GM23248 (cell line): ENCODE data around the gene SETBP1. TPM values are rescaled to one million over a fixed set of nuclear protein-coding genes. Genes with fewer than 3 reads are reported as not detected.
A peak's percentile ranks its signal among the peaks of the same experiment; 100 is the strongest.

Experiments
- DNase-seq: peaks from one replicate; pipeline ENCODE4 v3.0.0-alpha.2; 2015
- H2AFZ ChIP-seq: fragments of 200-600 bp; sonication (generic); 2 replicates; pipeline ENCODE4 v1.6.1; 2016; ENCODE audit warnings: antibody characterized with exemption
- H3F3A ChIP-seq: fragments of 200-600 bp; sonication (generic); 2 replicates; pipeline ENCODE4 v1.6.1; 2016; ENCODE audit warnings: mild to moderate bottlenecking, antibody characterized with exemption, mixed run types; ENCODE audit not compliant: insufficient read depth
- H3K27ac ChIP-seq: fragments of 200-600 bp; sonication (generic); 2 replicates; pipeline ENCODE4 v1.5.1; 2016; ENCODE audit warnings: mild to moderate bottlenecking
- H3K27me3 ChIP-seq: fragments of 200-600 bp; sonication (generic); replicated peaks from 2 replicates; pipeline ENCODE4 v1.6.1; 2016; ENCODE audit warnings: mild to moderate bottlenecking; ENCODE audit not compliant: insufficient read depth
- H3K36me3 ChIP-seq: fragments of 200-600 bp; sonication (generic); 2 replicates; pipeline ENCODE4 v1.6.1; 2016; ENCODE audit warnings: low read depth, mild to moderate bottlenecking
- H3K4me1 ChIP-seq: fragments of 200-600 bp; sonication (generic); 2 replicates; pipeline ENCODE4 v1.6.1; 2016; ENCODE audit warnings: mild to moderate bottlenecking; ENCODE audit not compliant: insufficient read depth
- H3K4me2 ChIP-seq: fragments of 200-600 bp; sonication (generic); one replicate; pipeline ENCODE4 v1.6.1; 2016; ENCODE audit warnings: mild to moderate bottlenecking; ENCODE audit not compliant: unreplicated experiment
- H3K4me3 ChIP-seq: fragments of 200-600 bp; sonication (generic); 2 replicates; pipeline ENCODE4 v1.5.1; 2016; ENCODE audit warnings: mild to moderate bottlenecking
- H3K79me2 ChIP-seq: fragments of 200-600 bp; sonication (generic); 2 replicates; pipeline ENCODE4 v1.6.1; 2016; ENCODE audit warnings: mild to moderate bottlenecking; ENCODE audit not compliant: insufficient read depth
- H3K9ac ChIP-seq: fragments of 200-600 bp; sonication (generic); 2 replicates; pipeline ENCODE4 v1.6.1; 2016; ENCODE audit warnings: mild to moderate bottlenecking
- H3K9me2 ChIP-seq: fragments of 200-600 bp; sonication (generic); 2 replicates; pipeline ENCODE4 v1.6.1; 2016; ENCODE audit warnings: mixed run types, mild to moderate bottlenecking, moderate library complexity; ENCODE audit not compliant: insufficient read depth
- H3K9me3 ChIP-seq: fragments of 200-600 bp; sonication (generic); one replicate; pipeline ENCODE4 v1.6.1; 2017; ENCODE audit warnings: low read depth
- H4K20me1 ChIP-seq: fragments of 200-600 bp; sonication (generic); 2 replicates; pipeline ENCODE4 v1.6.0; 2016; ENCODE audit not compliant: insufficient read depth
- EZH2 ChIP-seq: fragments of 200-600 bp; sonication (generic); IDR thresholded peaks from 2 replicates; pipeline ENCODE4 v1.6.1; 2018; ENCODE audit warnings: antibody characterized with exemption, mild to moderate bottlenecking; ENCODE audit not compliant: insufficient read depth, poor library complexity, severe bottlenecking
- EZH2phosphoT487 ChIP-seq: fragments of 200-600 bp; sonication (generic); IDR thresholded peaks from 2 replicates; pipeline ENCODE4 v1.6.1; 2018; ENCODE audit warnings: antibody characterized with exemption, moderate library complexity, mild to moderate bottlenecking, low read depth; ENCODE audit not compliant: insufficient read depth
- WGBS, 2 experiments: methylation state at CpG; one replicate each; pipeline ENCODE4 v1.1.6; 2015 to 2017; ENCODE audit warnings: low lambda C conversion rate in 2 of 2, low coverage in 1 of 2; ENCODE audit errors: missing lambda C conversion rate in 2 of 2; 5-methylcytosine and 5-hydroxymethylcytosine counted together
- in situ Hi-C: fragments of 300-500 bp; cut with MboI; formaldehyde crosslinking; loops from 2 replicates; pipeline ENCODE4 v1.15.0; 2020
- polyA plus RNA-seq: library from polyadenylated mRNA; unstranded; fragments of >200 nt; fragmentation: Nextera tagmentation; extraction: Ambion mirVana; gene quantifications from 2 replicates; pipeline ENCODE4 v1.2.1, GENCODE V29; 2016
- total RNA-seq: library from RNA; depleted of rRNA; stranded (reverse); fragments of >200 nt; shearing (Covaris generic); gene quantifications from 2 replicates; pipeline ENCODE4 v1.2.3, GENCODE V29; 2014

The SETBP1 gene
- total and polyA plus RNA-seq, 2 experiments from 2014 or later = 1.3 to 4.1 TPM

DNA sequence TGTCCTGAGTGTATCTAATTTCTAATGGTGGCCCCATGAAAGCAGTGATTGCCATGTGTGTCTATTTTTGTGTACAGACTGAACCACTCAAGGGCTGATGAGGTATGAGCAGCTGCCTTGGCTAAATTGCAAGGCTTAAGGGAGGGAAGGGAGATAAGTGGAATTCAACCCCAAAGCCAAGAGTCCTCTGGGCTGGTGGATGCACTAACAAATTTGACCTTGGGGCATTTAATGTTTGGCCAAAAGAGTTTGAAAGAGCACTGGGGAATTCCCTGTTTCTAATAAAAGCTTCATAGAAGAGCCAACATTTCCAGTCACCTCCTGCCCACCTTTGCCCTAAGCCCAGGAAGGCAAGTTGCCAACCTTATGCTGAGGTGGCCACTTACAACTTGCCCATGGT is 172.1 kb downstream of the SETBP1 start:
- H2AFZ ChIP-seq = no peak overlapping the region
- no peaks in the 10 kb centered on the region for H3K36me3 ChIP-seq
- no peak overlapping the region for H3K27ac ChIP-seq
- H3K4me2 ChIP-seq = no peak overlapping the region
- H3K27me3 ChIP-seq = no peaks in the 10 kb centered on the region
- in situ Hi-C loops = no loop called here
- H3K4me3 ChIP-seq = no peak overlapping the region
- no peaks in the 10 kb centered on the region for H3K4me1 ChIP-seq
- TF ChIP-seq EZH2 = no peak
- TF ChIP-seq EZH2phosphoT487 = no peak
- H3K79me2 ChIP-seq = no peaks in the 10 kb centered on the region
- DNase-seq = no peak
- no peaks in the 10 kb centered on the region for H3K9me3 ChIP-seq
- no peak overlapping the region for H3K9ac ChIP-seq
- H3F3A ChIP-seq = no peaks in the 10 kb centered on the region
- H3K9me2 ChIP-seq = no peaks in the 10 kb centered on the region
- H4K20me1 ChIP-seq = no peaks in the 10 kb centered on the region

DNA sequence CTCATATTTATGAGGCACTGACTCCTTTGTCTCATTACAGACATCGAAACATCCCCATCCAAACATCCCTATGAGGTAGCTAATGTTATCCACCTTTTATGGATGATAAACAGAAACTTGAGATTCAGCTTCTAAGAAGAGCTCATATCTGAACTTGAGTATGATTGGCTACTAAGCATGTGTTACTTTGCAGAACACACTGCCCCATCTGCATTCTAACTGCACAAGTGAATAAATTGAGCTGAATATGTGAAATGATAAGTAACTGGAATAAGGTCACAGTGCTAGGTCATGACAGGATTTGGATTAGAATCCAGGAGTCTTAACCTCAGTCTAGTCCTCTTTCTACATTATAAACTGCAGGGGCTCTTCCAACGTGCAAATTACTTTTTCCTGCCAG is 172.7 kb downstream of the SETBP1 start:
- no peaks in the 10 kb centered on the region for H3K79me2 ChIP-seq
- H2AFZ ChIP-seq = no peak overlapping the region
- H3F3A ChIP-seq = no peaks in the 10 kb centered on the region
- in situ Hi-C loops = no loop called here
- no peak overlapping the region for H3K4me3 ChIP-seq
- no peaks in the 10 kb centered on the region for H3K9me3 ChIP-seq
- no peak for DNase-seq
- no peak overlapping the region for H3K4me2 ChIP-seq
- H3K4me1 ChIP-seq = no peaks in the 10 kb centered on the region
- H4K20me1 ChIP-seq = no peaks in the 10 kb centered on the region
- TF ChIP-seq EZH2phosphoT487 (no peak), EZH2 (no peak)
- 57 to 72% methylated on average over 2 of the region's 2 CpGs for WGBS, 2 experiments
- no peaks in the 10 kb centered on the region for H3K27me3 ChIP-seq
- no peak overlapping the region for H3K9ac ChIP-seq
- no peak overlapping the region for H3K27ac ChIP-seq
- no peaks in the 10 kb centered on the region for H3K36me3 ChIP-seq
- H3K9me2 ChIP-seq = no peaks in the 10 kb centered on the region

DNA sequence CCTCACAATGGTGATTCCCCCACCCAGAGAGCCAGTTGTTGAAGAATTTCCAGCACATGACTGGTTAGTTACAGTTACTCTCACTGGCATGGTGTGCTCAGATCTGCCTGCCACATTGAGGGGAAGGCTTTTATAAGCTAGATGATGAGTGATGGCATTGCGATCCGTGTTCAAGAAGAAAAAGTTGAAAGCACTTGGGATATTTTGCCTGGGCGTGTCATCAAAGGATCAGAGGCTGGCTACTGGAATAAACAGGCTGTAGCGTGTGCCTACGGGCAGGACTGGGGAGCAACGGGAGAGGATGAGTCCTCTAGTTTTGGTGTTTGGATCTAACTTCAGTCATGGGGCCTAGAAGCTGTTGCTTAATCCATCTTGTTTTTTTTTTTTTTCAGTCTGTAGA is 175.0 kb downstream of the SETBP1 start:
- Histone ChIP-seq H3F3A (no peaks in the 10 kb centered on the region), H2AFZ (no peak overlapping the region), H3K9ac (no peak overlapping the region), H4K20me1 (no peaks in the 10 kb centered on the region), H3K27ac (no peak overlapping the region), H3K79me2 (no peaks in the 10 kb centered on the region), H3K4me1 (no peaks in the 10 kb centered on the region), H3K27me3 (no peaks in the 10 kb centered on the region), H3K4me3 (no peak overlapping the region), H3K4me2 (no peak overlapping the region), H3K9me2 (no peaks in the 10 kb centered on the region), H3K9me3 (no peaks in the 10 kb centered on the region), H3K36me3 (no peaks in the 10 kb centered on the region)
- WGBS, 2 experiments = 43 to 45% methylated on average over 6 of the region's 6 CpGs
- DNase-seq = peak; percentile 25
- in situ Hi-C loops = no loop called here
- TF ChIP-seq EZH2 (no peak), EZH2phosphoT487 (no peak)

DNA sequence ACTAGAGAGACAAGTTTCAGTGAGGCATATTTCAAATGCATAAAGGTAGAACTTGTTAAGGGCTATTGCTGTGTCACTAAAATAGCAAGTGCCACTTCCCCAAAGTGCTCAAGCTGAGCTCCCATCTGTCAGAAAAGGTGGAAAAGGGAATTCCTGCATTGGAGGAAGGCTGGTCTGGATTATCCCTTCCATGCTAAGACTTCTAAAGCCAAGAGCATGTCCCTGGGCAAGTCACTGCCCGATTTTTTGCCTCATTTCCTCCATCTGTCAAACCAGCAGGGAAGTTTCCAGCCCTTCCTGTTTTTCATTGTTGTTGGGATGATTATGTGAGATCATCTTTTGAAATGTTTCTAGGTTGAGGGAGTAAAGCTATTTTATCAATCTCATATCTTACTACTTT is 175.5 kb downstream of the SETBP1 start:
- no peaks in the 10 kb centered on the region for H3K79me2 ChIP-seq
- H3K36me3 ChIP-seq = no peaks in the 10 kb centered on the region
- H3F3A ChIP-seq = no peaks in the 10 kb centered on the region
- H3K9ac ChIP-seq = no peak overlapping the region
- H3K27me3 ChIP-seq = no peaks in the 10 kb centered on the region
- DNase-seq = no peak
- H3K4me3 ChIP-seq = no peak overlapping the region
- H3K9me2 ChIP-seq = no peaks in the 10 kb centered on the region
- H4K20me1 ChIP-seq = no peaks in the 10 kb centered on the region
- in situ Hi-C loops = no loop called here
- WGBS, 2 experiments = 4 to 8% methylated on average over 1 of the region's 1 CpG
- no peak overlapping the region for H3K4me2 ChIP-seq
- no peak overlapping the region for H3K27ac ChIP-seq
- no peaks in the 10 kb centered on the region for H3K9me3 ChIP-seq
- TF ChIP-seq EZH2phosphoT487 (no peak), EZH2 (no peak)
- H3K4me1 ChIP-seq = no peaks in the 10 kb centered on the region
- no peak overlapping the region for H2AFZ ChIP-seq

DNA sequence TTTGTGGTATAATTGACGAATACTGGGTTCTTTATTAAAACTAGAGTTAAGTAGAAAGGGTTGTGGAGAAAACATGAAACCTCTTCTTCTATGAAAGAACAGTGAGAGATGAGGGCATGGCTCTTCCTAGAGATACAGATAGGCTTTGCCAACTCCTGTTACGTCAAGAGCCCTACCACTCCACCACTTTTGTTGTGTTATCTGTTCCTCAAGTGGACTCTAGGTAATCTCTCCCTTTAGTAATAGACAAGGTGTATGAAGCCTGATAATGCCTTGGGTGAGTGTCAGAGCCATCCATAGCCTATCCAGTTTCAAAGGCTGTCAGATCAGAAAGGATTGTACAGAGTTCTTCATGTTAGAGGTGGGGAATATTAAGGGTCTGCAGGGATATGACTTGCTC is 176.4 kb downstream of the SETBP1 start:
- Histone ChIP-seq H3K9ac (no peak overlapping the region), H3K79me2 (no peaks in the 10 kb centered on the region), H3K9me3 (no peaks in the 10 kb centered on the region), H3K4me2 (no peak overlapping the region), H3K4me1 (no peaks in the 10 kb centered on the region), H3K4me3 (no peak overlapping the region), H3K36me3 (no peaks in the 10 kb centered on the region), H3K27me3 (no peaks in the 10 kb centered on the region), H2AFZ (no peak overlapping the region), H3F3A (no peaks in the 10 kb centered on the region), H4K20me1 (no peaks in the 10 kb centered on the region), H3K9me2 (no peaks in the 10 kb centered on the region), H3K27ac (no peak overlapping the region)
- TF ChIP-seq EZH2phosphoT487 = no peak
- TF ChIP-seq EZH2 = no peak
- WGBS, 2 experiments = 76 to 86% methylated on average over 2 of the region's 2 CpGs
- in situ Hi-C loops = no loop called here
- DNase-seq = no peak
